Lung (tissue), 12 donors: ENCODE measurements around the gene PLIN5. TPM values are rescaled to one million over a fixed set of nuclear protein-coding genes. Genes with fewer than 3 reads are reported as not detected.
A peak's percentile ranks its signal among the peaks of the same experiment; 100 is the strongest.

Experiments used
- ATAC-seq: fragments of 200-7000 bp; cut with Tn5 transposase; one replicate; pipeline ENCODE4 v1.9.1; 2020; ENCODE audit warnings: moderate number of reproducible peaks; ENCODE audit not compliant: insufficient read depth, low FRiP score
- DNase-seq, 3 donors: peaks; one replicate each; pipeline ENCODE4 v3.0.0-alpha.2; 2013 to 2017
- H3K27ac ChIP-seq, 2 donors: one replicate each; pipeline ENCODE4 v1.5.1; 2013; ENCODE audit warnings: mild to moderate bottlenecking in 2 of 2, moderate library complexity in 2 of 2, control low read depth in 1 of 2, inconsistent platforms in 1 of 2, low read depth in 1 of 2, low read length in 1 of 2
- H3K27me3 ChIP-seq, 3 donors: one replicate each; pipeline ENCODE4 v1.5.1; 2013; ENCODE audit warnings: low read length in 2 of 3; ENCODE audit not compliant: control insufficient read depth in 3 of 3, insufficient read depth in 3 of 3
- H3K36me3 ChIP-seq, 4 donors: one replicate each; pipeline ENCODE4 v1.5.1; 2013; ENCODE audit warnings: low read length in 4 of 4, mild to moderate bottlenecking in 1 of 4, moderate library complexity in 1 of 4; ENCODE audit not compliant: control insufficient read depth in 4 of 4, insufficient read depth in 4 of 4
- H3K4me1 ChIP-seq, 5 donors: one replicate each; pipeline ENCODE4 v1.5.1; 2013; ENCODE audit warnings: low read length in 5 of 5, mild to moderate bottlenecking in 2 of 5, moderate library complexity in 1 of 5; ENCODE audit not compliant: control insufficient read depth in 5 of 5, insufficient read depth in 5 of 5
- H3K4me3 ChIP-seq: one replicate; pipeline ENCODE4 v1.5.1; 2013; ENCODE audit warnings: mild to moderate bottlenecking, control low read depth, moderate library complexity
- H3K9ac ChIP-seq, 2 donors: one replicate each; pipeline ENCODE4 v1.5.1; 2013; ENCODE audit warnings: low read length in 2 of 2, control low read depth in 1 of 2; ENCODE audit not compliant: insufficient read depth in 1 of 2
- H3K9me3 ChIP-seq, 4 donors: one replicate each; pipeline ENCODE4 v1.5.1; 2013; ENCODE audit warnings: low read length in 3 of 4, mild to moderate bottlenecking in 1 of 4, moderate library complexity in 1 of 4; ENCODE audit not compliant: control insufficient read depth in 4 of 4, insufficient read depth in 3 of 4
- WGBS, 2 donors: extraction: QIAGEN DNeasy Blood & Tissue Kit; methylation state at CpG; one replicate each; pipeline ENCODE4 v1.1.7; 2013; 5-methylcytosine and 5-hydroxymethylcytosine counted together
- polyA plus RNA-seq, 2 donors: library from polyadenylated mRNA; stranded (reverse); fragments of 200-250 nt; gene quantifications; one replicate each; pipeline ENCODE4 v1.2.1, GENCODE V29; 2013
- total RNA-seq, 2 donors: library from RNA; depleted of rRNA in 1 of 2; stranded (reverse); fragments of >200 nt in 1 of 2; gene quantifications; one replicate each; pipeline ENCODE4 v1.2.1, GENCODE V29; 2014 to 2021
- TF ChIP-seq, protein P1 (sequence below): IDR thresholded peaks from 2 replicates; pipeline ENCODE4 v1.5.1; 2012; ENCODE audit warnings: mild to moderate bottlenecking; ENCODE audit errors: control extremely low read depth, extremely low read depth
- donor health status: control.
- donor health status: control.
- donor health status: Bipolar disorder and iron deficiency.
- donor health status: healthy.
- donor health status: DM: yes; HTN: yes; CAD: no.

The PLIN5 gene
- total and polyA plus RNA-seq, 4 donors: 7.5 to 37.3 (median 24.5) TPM

DNA sequence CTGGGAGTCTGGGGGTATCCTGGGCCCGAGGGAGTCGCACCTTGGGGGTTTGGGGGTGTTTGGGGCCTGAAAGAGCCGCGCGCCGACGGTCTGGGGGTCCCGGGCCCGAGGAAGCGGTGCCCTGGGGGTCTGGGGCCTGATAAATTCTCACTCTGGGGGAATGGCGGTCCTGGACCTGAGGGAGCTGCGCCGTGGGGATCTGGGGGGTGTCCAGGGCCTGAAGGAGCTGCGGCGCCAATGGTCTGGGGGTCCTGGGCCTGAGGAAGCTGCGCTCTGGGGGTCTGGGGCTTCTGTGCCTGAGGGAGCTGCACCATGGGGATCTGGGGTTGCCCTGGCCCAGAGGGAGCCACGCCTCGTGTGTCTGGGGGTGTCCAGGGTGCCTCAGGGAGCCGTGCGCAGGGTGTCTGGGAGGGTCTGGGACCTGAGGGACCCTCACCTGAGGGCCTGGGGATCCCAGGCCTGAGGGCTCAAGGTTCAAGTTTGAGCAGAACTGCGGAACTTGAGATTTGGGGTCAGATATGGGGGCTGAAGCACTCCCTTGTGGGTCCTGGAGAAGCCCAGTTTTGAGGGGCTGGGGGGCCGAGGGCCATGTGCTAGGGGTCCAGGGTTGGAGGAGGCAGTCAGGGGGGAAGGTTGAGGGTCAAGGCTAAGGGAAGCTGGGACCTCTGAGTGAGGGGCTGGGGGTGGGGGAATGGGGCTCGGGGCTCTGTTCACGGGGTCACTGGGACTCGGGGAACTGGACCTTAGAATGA is 61.8 kb downstream of the PLIN5 start:
- Histone ChIP-seq H3K27ac (no peak overlapping the region), H3K27me3 (no peaks in the 10 kb centered on the region), H3K9ac (peak overlapping the region in 1 of 2 donors; percentile 25), H3K36me3 (peaks cover 0 to 10% (median 6%) of the 10 kb centered on the region in 4 donors), H3K9me3 (no peaks in the 10 kb centered on the region), H3K4me1 (peaks cover 0 to 17% (median 8%) of the 10 kb centered on the region in 5 donors), H3K4me3 (peak overlapping the region; percentile 84)
- 22 to 31% methylated on average over 25 of the region's 25 CpGs for WGBS, 2 donors
- TF ChIP-seq, protein P1, sequence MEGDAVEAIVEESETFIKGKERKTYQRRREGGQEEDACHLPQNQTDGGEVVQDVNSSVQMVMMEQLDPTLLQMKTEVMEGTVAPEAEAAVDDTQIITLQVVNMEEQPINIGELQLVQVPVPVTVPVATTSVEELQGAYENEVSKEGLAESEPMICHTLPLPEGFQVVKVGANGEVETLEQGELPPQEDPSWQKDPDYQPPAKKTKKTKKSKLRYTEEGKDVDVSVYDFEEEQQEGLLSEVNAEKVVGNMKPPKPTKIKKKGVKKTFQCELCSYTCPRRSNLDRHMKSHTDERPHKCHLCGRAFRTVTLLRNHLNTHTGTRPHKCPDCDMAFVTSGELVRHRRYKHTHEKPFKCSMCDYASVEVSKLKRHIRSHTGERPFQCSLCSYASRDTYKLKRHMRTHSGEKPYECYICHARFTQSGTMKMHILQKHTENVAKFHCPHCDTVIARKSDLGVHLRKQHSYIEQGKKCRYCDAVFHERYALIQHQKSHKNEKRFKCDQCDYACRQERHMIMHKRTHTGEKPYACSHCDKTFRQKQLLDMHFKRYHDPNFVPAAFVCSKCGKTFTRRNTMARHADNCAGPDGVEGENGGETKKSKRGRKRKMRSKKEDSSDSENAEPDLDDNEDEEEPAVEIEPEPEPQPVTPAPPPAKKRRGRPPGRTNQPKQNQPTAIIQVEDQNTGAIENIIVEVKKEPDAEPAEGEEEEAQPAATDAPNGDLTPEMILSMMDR: no peak
- no peak for ATAC-seq
- DNase-seq: no peak

Other genes with a start within 250 kb of the PLIN5 start
- 1 to 10 TPM in 1 of 2 donors, under 1 TPM in 1; 0.34 to 1.7 TPM for gene TMIGD2, start 232.8 kb downstream of the PLIN5 start, total RNA-seq
- gene TMIGD2, start 232.8 kb downstream of the PLIN5 start, polyA plus RNA-seq: 1 to 10 TPM in 1 of 2 donors, under 1 TPM in 1; 0.53 to 1.6 TPM
- 1 to 10 TPM in 1 of 2 donors, under 1 TPM in 1; 0.34 to 1.1 TPM for gene FSD1, start 230.6 kb downstream of the PLIN5 start, total RNA-seq
- gene FSD1, start 230.6 kb downstream of the PLIN5 start, polyA plus RNA-seq: under 1 TPM; 0.31 to 0.63 TPM
- 10 to 100 TPM; 24.4 to 30.0 TPM for gene STAP2, start 196.4 kb downstream of the PLIN5 start, total RNA-seq
- 10 to 100 TPM; 24.6 to 32.6 TPM for gene STAP2, start 196.4 kb downstream of the PLIN5 start, polyA plus RNA-seq
- 10 to 100 TPM in 1 of 2 donors, 1 to 10 TPM in 1; 9.1 to 30.5 TPM for gene MPND, start 191.7 kb downstream of the PLIN5 start, total RNA-seq
- gene MPND, start 191.7 kb downstream of the PLIN5 start, polyA plus RNA-seq: 10 to 100 TPM; 18.7 to 32.3 TPM
- gene SH3GL1, start 134.7 kb downstream of the PLIN5 start, total RNA-seq: 10 to 100 TPM; 30.6 to 68.6 TPM
- 10 to 100 TPM; 53.1 to 65.4 TPM for gene SH3GL1, start 134.7 kb downstream of the PLIN5 start, polyA plus RNA-seq
- gene CHAF1A, start 132.6 kb downstream of the PLIN5 start, total RNA-seq: 10 to 100 TPM in 1 of 2 donors, 1 to 10 TPM in 1; 10.0 to 16.7 TPM
- gene CHAF1A, start 132.6 kb downstream of the PLIN5 start, polyA plus RNA-seq: 1 to 10 TPM; 6.8 to 7.4 TPM
- gene UBXN6, start 77.4 kb downstream of the PLIN5 start, total RNA-seq: 100 to 1,000 TPM in 1 of 2 donors, 10 to 100 TPM in 1; 74.4 to 113 TPM
- gene UBXN6, start 77.4 kb downstream of the PLIN5 start, polyA plus RNA-seq: 100 to 1,000 TPM in 1 of 2 donors, 10 to 100 TPM in 1; 83.6 to 128 TPM
- 10 to 100 TPM; 36.5 to 36.9 TPM for gene HDGFL2, start 62.9 kb downstream of the PLIN5 start, total RNA-seq
- 10 to 100 TPM; 40.6 to 47.0 TPM for gene HDGFL2, start 62.9 kb downstream of the PLIN5 start, polyA plus RNA-seq
- 1 to 10 TPM in 1 of 2 donors, under 1 TPM in 1; 0.85 to 5.0 TPM for gene PLIN4, start 16.7 kb downstream of the PLIN5 start, total RNA-seq
- 1 to 10 TPM; 3.7 to 3.9 TPM for gene PLIN4, start 16.7 kb downstream of the PLIN5 start, polyA plus RNA-seq
- gene LRG1, start 4.8 kb upstream of the PLIN5 start, total RNA-seq: 10 to 100 TPM; 14.4 to 15.7 TPM
- gene LRG1, start 4.8 kb upstream of the PLIN5 start, polyA plus RNA-seq: 10 to 100 TPM; 15.4 to 56.7 TPM
- 10 to 100 TPM in 1 of 2 donors, 1 to 10 TPM in 1; 3.2 to 22.8 TPM for gene SEMA6B, start 24.5 kb upstream of the PLIN5 start, total RNA-seq
- 10 to 100 TPM; 17.3 to 38.5 TPM for gene SEMA6B, start 24.5 kb upstream of the PLIN5 start, polyA plus RNA-seq
- gene TNFAIP8L1, start 104.3 kb upstream of the PLIN5 start, total RNA-seq: 10 to 100 TPM; 18.5 to 22.0 TPM
- gene TNFAIP8L1, start 104.3 kb upstream of the PLIN5 start, polyA plus RNA-seq: 10 to 100 TPM; 12.1 to 12.9 TPM
- 100 to 1,000 TPM in 1 of 2 donors, 10 to 100 TPM in 1; 70.4 to 157 TPM for gene MYDGF, start 135.1 kb upstream of the PLIN5 start, total RNA-seq
- gene MYDGF, start 135.1 kb upstream of the PLIN5 start, polyA plus RNA-seq: 100 to 1,000 TPM; 127 to 280 TPM
- 10 to 100 TPM; 33.2 to 95.5 TPM for gene DPP9, start 188.6 kb upstream of the PLIN5 start, total RNA-seq
- 10 to 100 TPM; 42.3 to 45.5 TPM for gene DPP9, start 188.6 kb upstream of the PLIN5 start, polyA plus RNA-seq